OCI-LY3 (cell line): Measurements from ENCODE around the gene EPHA10.

ENCODE experiments used
- EZH2phosphoT487 ChIP-seq: fragments of 200-600 bp; shearing (Covaris generic); IDR thresholded peaks from 2 replicates; pipeline ENCODE4 v1.6.1; 2018; ENCODE audit warnings: antibody characterized with exemption, mixed run types, low read depth
- TF ChIP-seq, protein P1 (sequence below): fragments of 200-600, 300-600 bp; sonication (generic); IDR thresholded peaks from 2 replicates; pipeline ENCODE4 v1.5.1; 2014; ENCODE audit warnings: antibody characterized with exemption, low read length, low read depth

DNA sequence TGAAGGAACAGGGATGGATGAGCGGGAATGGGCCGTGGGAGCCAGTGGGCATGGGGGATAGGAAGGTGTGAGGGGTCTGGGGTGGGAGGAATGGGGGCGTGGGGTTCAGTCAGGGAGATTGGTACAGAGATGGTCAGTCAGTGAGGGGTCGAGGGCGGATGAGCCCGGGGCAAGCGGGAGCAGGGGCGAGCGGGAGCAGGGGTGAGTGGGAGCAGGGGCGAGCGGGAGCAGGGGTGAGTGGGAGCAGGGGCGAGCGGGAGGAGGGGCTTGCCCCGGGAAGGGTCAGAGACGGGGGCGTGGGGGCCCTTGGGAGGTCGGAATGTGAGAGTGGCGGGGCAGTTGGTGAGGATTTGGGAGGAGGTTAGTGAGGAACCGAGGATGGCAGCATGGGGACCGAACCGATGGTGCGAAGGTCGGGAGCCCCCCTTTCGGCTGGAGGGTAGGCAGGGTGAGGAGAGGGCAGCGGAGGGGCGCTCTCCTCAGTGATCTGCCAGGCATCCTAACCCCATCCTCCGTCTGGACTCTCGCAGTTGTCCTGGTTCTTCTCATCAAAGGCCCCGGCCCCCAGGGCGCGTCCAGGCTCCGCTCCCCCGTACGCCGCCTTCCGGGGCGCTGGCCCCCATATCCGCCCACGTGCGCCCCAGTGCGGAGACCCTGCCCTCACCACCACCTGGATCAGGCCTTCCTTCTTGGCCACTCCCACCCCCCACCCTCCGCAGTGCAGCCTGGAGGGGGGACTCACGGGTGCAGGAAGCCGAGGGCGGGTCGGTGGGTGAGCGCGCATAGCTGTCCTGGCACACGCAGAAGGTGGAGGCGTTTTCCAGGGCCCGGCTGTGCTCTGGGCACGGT, 11.2 kb downstream of the EPHA10 start:
- TF ChIP-seq, protein P1, sequence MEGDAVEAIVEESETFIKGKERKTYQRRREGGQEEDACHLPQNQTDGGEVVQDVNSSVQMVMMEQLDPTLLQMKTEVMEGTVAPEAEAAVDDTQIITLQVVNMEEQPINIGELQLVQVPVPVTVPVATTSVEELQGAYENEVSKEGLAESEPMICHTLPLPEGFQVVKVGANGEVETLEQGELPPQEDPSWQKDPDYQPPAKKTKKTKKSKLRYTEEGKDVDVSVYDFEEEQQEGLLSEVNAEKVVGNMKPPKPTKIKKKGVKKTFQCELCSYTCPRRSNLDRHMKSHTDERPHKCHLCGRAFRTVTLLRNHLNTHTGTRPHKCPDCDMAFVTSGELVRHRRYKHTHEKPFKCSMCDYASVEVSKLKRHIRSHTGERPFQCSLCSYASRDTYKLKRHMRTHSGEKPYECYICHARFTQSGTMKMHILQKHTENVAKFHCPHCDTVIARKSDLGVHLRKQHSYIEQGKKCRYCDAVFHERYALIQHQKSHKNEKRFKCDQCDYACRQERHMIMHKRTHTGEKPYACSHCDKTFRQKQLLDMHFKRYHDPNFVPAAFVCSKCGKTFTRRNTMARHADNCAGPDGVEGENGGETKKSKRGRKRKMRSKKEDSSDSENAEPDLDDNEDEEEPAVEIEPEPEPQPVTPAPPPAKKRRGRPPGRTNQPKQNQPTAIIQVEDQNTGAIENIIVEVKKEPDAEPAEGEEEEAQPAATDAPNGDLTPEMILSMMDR: no peak
- no peak for TF ChIP-seq EZH2phosphoT487
